HFF-Myc (cell line): Measurements from ENCODE around the gene CTNND2.

Experiments used
- DNase-seq: peaks from one replicate; pipeline ENCODE4 v3.0.0-alpha.2; 2011; ENCODE audit warnings: low read depth; ENCODE audit errors: extremely low read depth
- H3K4me3 ChIP-seq: replicated peaks from 2 replicates; pipeline ENCODE4 v1.5.1; 2011; ENCODE audit warnings: low read depth, mild to moderate bottlenecking, control low read depth, low read length
- CTCF ChIP-seq: IDR thresholded peaks from 2 replicates; pipeline ENCODE4 v1.5.1; 2012; ENCODE audit warnings: mild to moderate bottlenecking, low read depth, low read length, control low read depth; ENCODE audit errors: missing control alignments

Gene CTNND2

GRCh38 chr5:11357928-11358327 is 546.3 kb downstream of the CTNND2 start:
- H3K4me3 ChIP-seq, result no peak overlapping the region
- DNase-seq, result no peak
- TF ChIP-seq CTCF, result no peak

- DNase-seq, result no peak
- no peak overlapping the region for H3K4me3 ChIP-seq
- no peak for TF ChIP-seq CTCF
These were observed 548.8 kb downstream of the CTNND2 start for GRCh38 chr5:11355491-11355890.

- DNase-seq, result no peak
- no peak overlapping the region for H3K4me3 ChIP-seq
- no peak for TF ChIP-seq CTCF
These were observed 557.9 kb downstream of the CTNND2 start for GRCh38 chr5:11346336-11346735.

- no peak for TF ChIP-seq CTCF
- DNase-seq, result no peak
- no peak overlapping the region for H3K4me3 ChIP-seq
These were observed 568.1 kb downstream of the CTNND2 start for GRCh38 chr5:11335881-11336760.

GRCh38 chr5:11334404-11334803 is 569.8 kb downstream of the CTNND2 start:
- no peak for TF ChIP-seq CTCF
- H3K4me3 ChIP-seq, result no peak overlapping the region
- DNase-seq, result no peak

GRCh38 chr5:11329679-11330078 is 574.6 kb downstream of the CTNND2 start:
- H3K4me3 ChIP-seq, result no peak overlapping the region
- TF ChIP-seq CTCF, result no peak
- DNase-seq, result no peak
